ENCODE measurements around the gene PNPLA2. TPM values are rescaled to one million over a fixed set of nuclear protein-coding genes. Genes with fewer than 3 reads are reported as not detected.

Gene PNPLA2
- polyA plus RNA-seq, 3 donors, result 26.8 to 321 (median 35.0) TPM

- peak overlapping the region; percentile 63 to 95 (median 86) for H3K27ac Mint-ChIP-seq
- peaks cover 57 to 61% of the 10 kb centered on the region in 2 donors for H3K4me1 ChIP-seq (ENCODE audit: control insufficient read depth in 1 of 2, insufficient read depth in 2 of 2, low read length in 2 of 2)
- H3K4me1 Mint-ChIP-seq, result peaks cover 52% of the 10 kb centered on the region
- no peak for DNase-seq
- H3K27me3 ChIP-seq (ENCODE audit: control insufficient read depth in 2 of 2, insufficient read depth in 2 of 2, low read length in 2 of 2), result peaks cover 10 to 46% of the 10 kb centered on the region in 2 donors
- peak overlapping the region in 1 of 2 donors; percentile 71 for H3K27ac ChIP-seq (ENCODE audit: low read depth in 1 of 2, low read length in 2 of 2)
- peaks cover 26 to 27% of the 10 kb centered on the region in 2 donors for H3K36me3 Mint-ChIP-seq
- TF ChIP-seq CTCF (IDR thresholded peaks at IDR 0.05), result no peak
- peaks cover 27 to 61% (median 33%) of the 10 kb centered on the region in 3 donors for H3K27me3 Mint-ChIP-seq (ENCODE audit: low read depth in 3 of 3)
- H4K20me1 ChIP-seq (ENCODE audit: insufficient read depth, low read length), result peaks cover 78% of the 10 kb centered on the region
- peaks cover 0 to 17% (median 1%) of the 10 kb centered on the region in 7 donors for H3K9me3 Mint-ChIP-seq
- no peak overlapping the region for H2AFZ ChIP-seq (ENCODE audit: insufficient read depth, low read depth, low read length, poor library complexity, severe bottlenecking)
- H3K4me3 ChIP-seq (replicated peaks in 1 of 3; ENCODE audit: low read depth in 2 of 3, low read length in 3 of 3), result peak overlapping the region; percentile 47 to 85 (median 56)
- no peaks in the 10 kb centered on the region for H3K9me3 ChIP-seq (replicated peaks in 1 of 2; ENCODE audit: control insufficient read depth in 1 of 2, insufficient read depth in 1 of 2, low read length in 2 of 2)
- H3K79me2 ChIP-seq (ENCODE audit: insufficient read depth, low read length), result peaks cover 21% of the 10 kb centered on the region
- peaks cover 26 to 29% of the 10 kb centered on the region in 2 donors for H3K36me3 ChIP-seq (replicated peaks in 1 of 2; ENCODE audit: control insufficient read depth in 1 of 2, insufficient read depth in 2 of 2, low read length in 2 of 2)
- WGBS (ENCODE audit: insufficient coverage), result 60% methylated on average over 2 of the region's 9 CpGs
- peak overlapping the region; percentile 66 for H3K9ac ChIP-seq (ENCODE audit: insufficient read depth, low read length, poor library complexity, severe bottlenecking)
- H3K4me3 Mint-ChIP-seq, result peak overlapping the region; percentile 84 to 87
- peak overlapping the region; percentile 91 for H3K4me2 ChIP-seq (replicated peaks; ENCODE audit: extremely low read depth, low read length, poor library complexity, severe bottlenecking)
- intact Hi-C loops (cut with micrococcal nuclease), result loop anchor here in 1 of 2 donors (2.0 kb wide), 1 partner anchor 13 kb away; no protein-coding TSS in a partner anchor
These were observed 15.2 kb downstream of the PNPLA2 start for GRCh38 chr11:833849-834311.

GRCh38 chr11:834371-835316, 15.9 kb downstream of the PNPLA2 start:
- Histone ChIP-seq H3K27ac (ENCODE audit: low read depth in 1 of 2, low read length in 2 of 2) (peak overlapping the region in 1 of 2 donors; percentile 71), H3K4me3 (replicated peaks in 1 of 3; ENCODE audit: low read depth in 2 of 3, low read length in 3 of 3) (peak overlapping the region; percentile 1 to 85 (median 18)), H3K9ac (ENCODE audit: insufficient read depth, low read length, poor library complexity, severe bottlenecking) (peak overlapping the region; percentile 49), H3K79me2 (ENCODE audit: insufficient read depth, low read length) (peaks cover 23% of the 10 kb centered on the region), H3K4me2 (replicated peaks; ENCODE audit: extremely low read depth, low read length, poor library complexity, severe bottlenecking) (peak overlapping the region; percentile 91), H4K20me1 (ENCODE audit: insufficient read depth, low read length) (peaks cover 86% of the 10 kb centered on the region), H3K9me3 (replicated peaks in 1 of 2; ENCODE audit: control insufficient read depth in 1 of 2, insufficient read depth in 1 of 2, low read length in 2 of 2) (no peaks in the 10 kb centered on the region), H3K4me1 (ENCODE audit: control insufficient read depth in 1 of 2, insufficient read depth in 2 of 2, low read length in 2 of 2) (peaks cover 50 to 53% of the 10 kb centered on the region in 2 donors), H3K36me3 (replicated peaks in 1 of 2; ENCODE audit: control insufficient read depth in 1 of 2, insufficient read depth in 2 of 2, low read length in 2 of 2) (peaks cover 33 to 36% of the 10 kb centered on the region in 2 donors), H2AFZ (ENCODE audit: insufficient read depth, low read depth, low read length, poor library complexity, severe bottlenecking) (no peak overlapping the region), H3K27me3 (ENCODE audit: control insufficient read depth in 2 of 2, insufficient read depth in 2 of 2, low read length in 2 of 2) (peaks cover 10 to 38% of the 10 kb centered on the region in 2 donors)
- intact Hi-C loops (cut with micrococcal nuclease), result loop anchor here in 1 of 2 donors (2.0 kb wide), 1 partner anchor 14 kb away; no protein-coding TSS in a partner anchor
- peak; percentile 74 to 88 (median 75) for DNase-seq
- peaks cover 46% of the 10 kb centered on the region for H3K4me1 Mint-ChIP-seq
- peak overlapping the region in 6 of 7 donors; percentile 75 to 95 (median 88) for H3K27ac Mint-ChIP-seq
- peaks cover 0 to 14% (median 1%) of the 10 kb centered on the region in 7 donors for H3K9me3 Mint-ChIP-seq
- peaks cover 20 to 53% (median 26%) of the 10 kb centered on the region in 3 donors for H3K27me3 Mint-ChIP-seq (ENCODE audit: low read depth in 3 of 3)
- H3K4me3 Mint-ChIP-seq, result peak overlapping the region; percentile 84 to 87
- TF ChIP-seq CTCF (IDR thresholded peaks at IDR 0.05), result no peak
- 18% methylated on average over 25 of the region's 31 CpGs for WGBS (ENCODE audit: insufficient coverage)
- peaks cover 34% of the 10 kb centered on the region in 2 donors for H3K36me3 Mint-ChIP-seq
